Lower leg skin (tissue), 4 donors: Measurements from ENCODE around the gene TBC1D8. TPM values are rescaled to one million over a fixed set of nuclear protein-coding genes. Genes with fewer than 3 reads are reported as not detected.
"Not testable (repeated sequence)": the region's sequence is repeated elsewhere in the genome, so short reads cannot be mapped to it uniquely, and the experiment has no call there.

Experiments
- DNase-seq, 2 donors: peaks; one replicate each; pipeline ENCODE4 v3.0.0-alpha.2; 2019; ENCODE audit warnings: low spot score in 2 of 2
- H3K4me3 ChIP-seq: fragments of 200-600 bp; sonication (generic); 2 replicates; pipeline ENCODE4 v1.5.1; 2017; ENCODE audit warnings: mild to moderate bottlenecking, low read depth; ENCODE audit not compliant: poor library complexity, severe bottlenecking
- CTCF ChIP-seq, 3 donors: fragments of 450-650 bp; IDR thresholded peaks; one replicate each; pipeline ENCODE4 v1.5.1; 2016; ENCODE audit warnings: antibody characterized with exemption in 3 of 3, mild to moderate bottlenecking in 3 of 3, moderate library complexity in 2 of 3
- POLR2A ChIP-seq, 2 donors: fragments of 450-650 bp; IDR thresholded peaks; one replicate each; pipeline ENCODE4 v1.6.1; 2016 to 2017; ENCODE audit warnings: antibody characterized with exemption in 2 of 2, mild to moderate bottlenecking in 1 of 2, moderate library complexity in 1 of 2
- WGBS, 2 donors: methylation state at CpG; one replicate each; pipeline ENCODE4 v1.1.5; 2018; 5-methylcytosine and 5-hydroxymethylcytosine counted together
- intact Hi-C: fragments of 100-400 bp; cut with DNase I; formaldehyde crosslinking; loops from one replicate; pipeline ENCODE4 v1.15.0; 2023; ENCODE audit warnings: low total_unique reads
- total RNA-seq, 4 donors: library from RNA; depleted of rRNA; stranded (reverse); fragments of >200 nt; gene quantifications; one replicate each; pipeline ENCODE4 v1.1.0, GENCODE V29; 2016

The TBC1D8 gene
- total RNA-seq, 4 donors from 2014 or later, result 29.4 to 102 (median 46.1) TPM

DNA sequence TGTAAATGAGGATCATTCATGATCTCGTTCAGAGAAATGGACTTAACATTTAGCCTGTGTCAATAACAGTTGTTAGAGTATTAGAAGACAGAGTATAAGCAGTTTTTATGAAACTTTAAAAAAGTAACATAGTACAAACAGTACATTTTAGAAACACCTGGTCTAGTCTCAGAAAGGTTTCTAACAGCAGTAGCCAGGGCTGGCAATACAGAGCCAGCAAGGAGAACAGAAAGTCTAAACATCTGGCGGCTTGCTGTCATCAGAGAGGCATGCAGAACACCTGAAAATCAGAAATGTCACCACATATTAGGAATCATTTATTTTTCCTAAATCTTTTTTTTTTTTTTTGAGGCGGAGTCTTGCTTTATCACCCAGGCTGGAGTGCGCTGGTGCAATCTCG lies 99.0 kb downstream of the TBC1D8 start:
- TF ChIP-seq POLR2A (IDR thresholded peaks at IDR 0.05), result no peak
- intact Hi-C loops, result no loop called here
- DNase-seq, result no peak
- WGBS, 2 donors, result 87 to 96% methylated on average over 5 of the region's 5 CpGs
- no peak overlapping the region for H3K4me3 ChIP-seq

DNA sequence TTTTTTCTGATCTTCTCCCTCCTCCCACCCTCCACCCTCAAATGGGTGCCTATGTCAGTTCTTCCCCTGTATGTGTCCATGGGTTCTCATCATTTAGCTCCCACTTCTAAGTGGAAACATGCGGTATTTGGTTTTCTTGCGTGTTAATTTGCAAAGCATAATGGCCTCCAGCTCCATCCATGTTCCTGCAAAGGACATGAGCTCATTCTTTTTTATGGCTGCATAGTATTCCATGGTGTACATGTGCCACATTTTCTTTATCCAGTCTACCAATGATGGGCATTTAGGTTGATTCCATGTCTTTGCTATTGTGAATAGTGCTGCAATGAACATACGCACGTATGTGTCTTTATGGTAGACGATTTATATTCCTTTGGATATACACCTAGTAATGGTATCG lies 100.3 kb downstream of the TBC1D8 start:
- WGBS, 2 donors, result 97% methylated on average over 6 of the region's 6 CpGs
- intact Hi-C loops, DNase-seq, H3K4me3 ChIP-seq: not testable (repeated sequence)

GRCh38 chr2:101048756-101049155 lies 102.4 kb downstream of the TBC1D8 start:
- DNase-seq, result no peak
- H3K4me3 ChIP-seq, result no peak overlapping the region
- 98 to 99% methylated on average over 3 of the region's 3 CpGs for WGBS, 2 donors
- intact Hi-C loops, result no loop called here
- no peak for TF ChIP-seq CTCF (IDR thresholded peaks at IDR 0.05)
- no peak for TF ChIP-seq POLR2A (IDR thresholded peaks at IDR 0.05)

- 41 to 49% methylated on average over 6 of the region's 6 CpGs for WGBS, 2 donors
- no peak for DNase-seq
- TF ChIP-seq CTCF (IDR thresholded peaks at IDR 0.05) (no peak), POLR2A (IDR thresholded peaks at IDR 0.05) (no peak)
- intact Hi-C loops, result no loop called here
- H3K4me3 ChIP-seq, result no peak overlapping the region
These were observed 103.4 kb downstream of the TBC1D8 start for GRCh38 chr2:101047774-101048173.

- no peak for TF ChIP-seq CTCF (IDR thresholded peaks at IDR 0.05)
- TF ChIP-seq POLR2A (IDR thresholded peaks at IDR 0.05), result no peak
- intact Hi-C loops, result no loop called here
- WGBS, 2 donors, result 54 to 72% methylated on average over 12 of the region's 12 CpGs
- no peak overlapping the region for H3K4me3 ChIP-seq
- peak in 1 of 2 donors; percentile 59 for DNase-seq
These were observed 104.0 kb downstream of the TBC1D8 start for GRCh38 chr2:101047075-101047766.

GRCh38 chr2:101045330-101045729 lies 105.9 kb downstream of the TBC1D8 start:
- no peak overlapping the region for H3K4me3 ChIP-seq
- DNase-seq, result no peak
- 77% methylated on average over 10 of the region's 10 CpGs for WGBS, 2 donors
- intact Hi-C loops, result no loop called here
- TF ChIP-seq CTCF (IDR thresholded peaks at IDR 0.05) (no peak), POLR2A (IDR thresholded peaks at IDR 0.05) (no peak)

- 81 to 94% methylated on average over 4 of the region's 4 CpGs for WGBS, 2 donors
- DNase-seq, result peak in 1 of 2 donors; percentile 71
- intact Hi-C loops, result no loop called here
- TF ChIP-seq POLR2A (IDR thresholded peaks at IDR 0.05), result no peak
- TF ChIP-seq CTCF (IDR thresholded peaks at IDR 0.05), result no peak
- H3K4me3 ChIP-seq, result no peak overlapping the region
These were observed 109.8 kb downstream of the TBC1D8 start for GRCh38 chr2:101041413-101041812.
